HG03095 (cell line): ENCODE data around the gene PCDHGB4.
"Not testable (repeated sequence)": the region's sequence is repeated elsewhere in the genome, so short reads cannot be mapped to it uniquely, and the experiment has no call there.

Source experiments
- ATAC-seq: cut with Tn5 transposase; IDR thresholded peaks from one replicate; pipeline ENCODE4 v1.9.1; 2021; ENCODE audit warnings: moderate library complexity; ENCODE audit not compliant: unreplicated experiment

PCDHGB4 gene

DNA sequence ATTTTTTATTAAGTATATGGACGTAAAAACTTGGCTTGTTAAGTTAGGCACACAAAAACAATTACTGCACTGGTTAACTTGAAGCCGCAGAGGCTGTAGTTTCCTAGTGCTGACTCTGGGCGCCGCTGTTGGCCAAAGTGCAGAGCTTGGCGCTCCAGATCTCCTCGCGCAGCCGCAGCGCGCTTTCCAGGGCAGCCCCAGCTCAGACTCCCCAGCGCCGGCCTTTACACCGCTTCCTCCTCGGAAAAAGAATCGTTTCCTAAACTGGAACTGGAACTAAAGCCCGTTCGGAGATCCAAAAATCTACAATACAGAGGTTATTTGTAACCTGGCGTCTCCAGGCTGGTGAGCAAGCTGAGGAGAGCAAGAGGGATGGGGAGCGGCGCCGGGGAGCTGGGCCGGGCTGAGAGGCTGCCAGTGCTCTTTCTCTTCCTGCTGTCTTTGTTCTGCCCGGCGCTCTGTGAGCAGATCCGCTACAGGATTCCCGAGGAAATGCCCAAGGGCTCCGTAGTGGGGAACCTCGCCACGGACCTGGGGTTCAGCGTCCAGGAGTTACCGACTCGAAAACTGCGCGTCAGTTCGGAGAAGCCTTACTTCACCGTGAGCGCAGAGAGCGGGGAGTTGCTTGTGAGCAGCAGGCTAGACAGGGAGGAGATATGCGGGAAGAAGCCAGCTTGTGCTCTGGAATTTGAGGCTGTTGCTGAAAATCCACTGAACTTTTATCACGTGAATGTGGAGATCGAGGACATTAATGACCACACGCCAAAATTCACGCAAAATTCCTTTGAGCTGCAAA lies 10.5 kb downstream of the PCDHGB4 start, which contains the start of gene PCDHGB5:
PCDHGB5 (plus strand) TSS at position 192 of the 796 bp plus-strand sequence; CDS start at position 373, 181 bp downstream.
- peak; percentile 91 for ATAC-seq

DNA sequence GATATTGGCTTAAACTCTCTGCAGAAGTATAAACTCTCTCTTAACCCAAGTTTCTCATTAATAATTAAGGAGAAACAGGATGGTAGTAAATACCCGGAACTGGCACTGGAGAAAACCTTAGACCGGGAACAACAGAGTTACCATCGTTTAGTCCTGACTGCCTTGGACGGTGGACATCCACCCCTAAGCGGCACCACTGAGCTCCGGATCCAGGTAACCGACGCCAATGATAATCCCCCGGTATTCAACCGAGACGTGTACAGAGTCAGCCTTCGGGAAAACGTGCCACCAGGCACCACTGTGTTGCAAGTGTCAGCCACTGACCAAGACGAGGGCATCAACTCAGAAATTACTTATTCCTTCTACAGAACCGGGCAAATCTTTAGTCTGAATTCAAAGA lies 11.1 kb downstream of the PCDHGB4 start:
- ATAC-seq, result no peak

DNA sequence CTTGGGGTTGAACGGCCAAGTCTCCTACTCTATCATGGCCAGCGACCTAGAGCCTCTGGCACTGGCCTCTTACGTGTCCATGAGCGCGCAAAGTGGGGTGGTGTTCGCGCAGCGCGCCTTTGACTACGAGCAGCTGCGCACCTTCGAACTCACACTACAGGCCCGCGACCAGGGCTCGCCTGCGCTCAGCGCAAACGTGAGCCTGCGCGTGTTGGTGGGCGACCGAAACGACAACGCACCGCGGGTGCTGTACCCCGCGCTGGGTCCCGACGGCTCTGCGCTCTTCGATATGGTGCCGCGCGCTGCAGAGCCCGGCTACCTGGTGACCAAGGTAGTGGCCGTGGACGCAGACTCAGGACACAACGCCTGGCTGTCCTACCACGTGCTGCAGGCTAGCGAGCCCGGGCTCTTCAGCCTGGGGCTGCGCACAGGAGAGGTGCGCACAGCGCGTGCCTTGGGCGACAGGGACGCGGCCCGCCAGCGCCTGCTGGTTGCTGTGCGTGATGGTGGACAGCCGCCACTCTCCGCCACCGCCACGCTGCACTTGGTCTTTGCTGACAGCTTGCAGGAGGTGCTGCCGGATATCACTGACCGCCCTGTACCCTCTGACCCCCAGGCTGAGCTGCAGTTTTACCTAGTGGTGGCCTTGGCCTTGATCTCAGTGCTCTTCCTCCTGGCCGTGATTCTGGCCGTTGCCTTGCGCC lies 12.2 kb downstream of the PCDHGB4 start:
- ATAC-seq, result no peak

DNA sequence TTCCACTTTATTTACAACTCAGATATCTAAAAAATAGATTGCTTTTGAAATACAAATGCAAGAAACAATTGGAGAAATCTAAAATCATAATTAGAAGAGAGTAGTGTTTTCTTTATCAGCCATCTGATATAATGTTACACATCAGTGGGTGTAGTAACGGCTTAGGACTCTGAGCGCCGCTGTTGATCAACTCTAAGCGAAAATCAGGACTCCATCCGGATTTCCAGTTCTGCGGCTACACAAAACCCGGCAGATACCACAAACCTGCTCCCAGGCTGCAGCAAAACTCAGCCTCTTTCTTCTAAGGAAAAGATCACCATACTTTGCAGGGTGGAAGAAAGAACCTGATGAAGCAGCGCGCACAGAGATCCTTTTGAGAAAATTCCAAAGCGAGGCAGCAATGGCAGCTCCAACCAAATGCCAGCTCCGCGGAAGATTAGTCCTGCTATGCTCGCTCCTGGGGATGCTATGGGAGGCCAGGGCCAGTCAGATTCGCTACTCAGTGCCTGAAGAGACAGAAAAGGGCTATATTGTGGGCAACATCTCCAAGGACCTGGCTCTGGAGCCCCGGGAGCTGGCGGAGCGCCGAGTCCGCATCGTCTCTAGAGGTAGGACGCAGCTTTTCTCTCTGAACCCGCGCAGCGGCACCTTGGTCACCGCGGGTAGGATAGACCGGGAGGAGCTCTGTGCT lies 15.2 kb downstream of the PCDHGB4 start, which contains the start of gene PCDHGA9:
PCDHGA9 (plus strand) TSS at position 226 of the 691 bp plus-strand sequence; CDS start at position 401, 175 bp downstream.
- ATAC-seq, result no peak

DNA sequence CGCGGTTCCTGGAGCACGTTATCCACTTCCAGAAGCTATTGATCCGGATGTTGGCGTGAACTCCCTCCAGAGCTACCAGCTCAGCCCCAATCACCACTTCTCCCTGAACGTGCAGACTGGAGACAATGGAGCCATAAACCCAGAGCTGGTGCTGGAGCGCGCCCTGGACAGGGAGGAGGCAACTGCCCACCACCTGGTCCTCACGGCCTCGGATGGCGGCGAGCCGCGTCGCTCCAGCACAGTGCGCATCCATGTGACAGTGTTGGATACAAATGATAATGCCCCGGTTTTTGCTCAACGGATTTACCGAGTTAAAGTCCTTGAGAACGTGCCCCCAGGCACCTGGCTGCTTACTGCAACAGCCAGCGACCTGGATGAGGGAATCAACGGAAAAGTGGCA lies 15.9 kb downstream of the PCDHGB4 start:
- ATAC-seq, result no peak

DNA sequence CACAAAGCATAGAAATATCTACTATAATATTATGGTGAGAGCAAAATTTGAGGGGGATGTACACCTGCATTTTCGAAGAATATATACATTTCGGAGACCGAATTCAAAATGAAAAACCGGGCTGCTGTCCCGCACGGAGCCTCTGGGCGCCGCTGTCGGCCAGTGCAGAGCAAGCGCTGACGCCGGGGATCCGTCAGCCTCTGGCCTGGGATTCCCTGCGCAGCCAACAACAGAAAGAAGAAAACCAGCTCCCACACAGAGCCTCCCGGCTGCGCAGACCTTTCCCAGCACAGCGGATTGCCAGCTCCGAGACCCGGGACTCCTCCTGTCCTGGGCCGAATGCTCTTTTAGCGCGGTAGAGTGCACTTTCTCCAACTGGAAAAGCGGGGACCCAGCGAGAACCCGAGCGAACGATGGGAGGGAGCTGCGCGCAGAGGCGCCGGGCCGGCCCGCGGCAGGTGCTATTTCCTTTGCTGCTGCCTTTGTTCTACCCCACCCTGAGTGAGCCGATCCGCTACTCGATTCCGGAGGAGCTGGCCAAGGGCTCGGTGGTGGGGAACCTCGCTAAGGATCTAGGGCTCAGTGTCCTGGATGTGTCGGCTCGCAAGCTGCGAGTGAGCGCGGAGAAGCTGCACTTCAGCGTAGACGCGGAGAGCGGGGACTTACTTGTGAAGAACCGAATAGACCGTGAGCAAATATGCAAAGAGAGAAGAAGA lies 20.4 kb downstream of the PCDHGB4 start, which contains the start of gene PCDHGB6:
PCDHGB6 (plus strand) TSS at position 232 of the 716 bp plus-strand sequence; CDS start at position 414, 182 bp downstream.
- ATAC-seq, result peak; percentile 68

DNA sequence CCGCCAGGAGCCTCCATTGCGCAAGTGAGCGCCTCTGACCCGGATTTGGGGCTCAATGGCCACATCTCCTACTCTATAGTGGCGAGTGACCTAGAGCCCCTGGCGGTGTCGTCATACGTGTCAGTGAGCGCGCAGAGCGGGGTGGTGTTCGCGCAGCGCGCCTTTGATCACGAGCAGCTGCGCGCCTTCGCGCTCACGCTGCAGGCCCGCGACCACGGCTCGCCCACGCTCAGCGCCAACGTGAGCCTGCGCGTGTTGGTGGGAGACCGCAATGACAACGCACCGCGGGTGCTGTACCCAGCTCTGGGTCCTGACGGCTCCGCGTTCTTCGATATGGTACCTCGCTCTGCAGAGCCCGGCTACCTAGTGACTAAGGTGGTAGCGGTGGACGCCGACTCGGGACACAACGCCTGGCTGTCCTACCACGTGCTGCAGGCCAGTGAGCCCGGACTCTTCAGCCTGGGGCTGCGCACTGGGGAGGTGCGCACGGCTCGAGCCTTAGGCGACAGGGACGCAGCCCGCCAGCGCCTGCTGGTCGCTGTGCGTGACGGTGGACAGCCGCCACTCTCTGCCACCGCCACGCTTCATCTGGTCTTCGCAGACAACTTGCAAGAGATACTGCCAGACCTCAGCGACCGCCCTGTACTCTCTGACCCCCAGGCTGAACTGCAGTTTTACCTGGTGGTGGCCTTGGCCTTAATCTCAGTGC lies 22.3 kb downstream of the PCDHGB4 start:
- ATAC-seq, result no peak

DNA sequence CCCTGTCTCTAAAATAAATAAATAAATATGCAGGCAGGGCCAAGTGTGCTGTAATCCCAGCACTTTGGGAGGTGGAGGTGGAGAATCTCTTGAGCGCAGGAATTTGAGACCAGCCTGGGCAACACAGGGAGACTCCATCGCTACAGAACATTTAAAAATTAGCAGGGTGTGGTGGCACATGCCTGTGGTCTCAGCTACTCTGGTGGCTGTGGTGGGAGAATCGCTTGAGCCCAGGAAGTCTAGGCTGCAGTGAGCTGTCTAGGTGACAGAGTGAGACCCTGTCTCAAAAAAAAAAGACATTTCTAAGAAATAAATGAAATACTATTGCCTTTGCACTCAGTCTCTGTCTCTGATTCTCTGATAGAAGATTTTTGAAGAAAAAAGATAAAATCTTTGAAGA lies 24.1 kb downstream of the PCDHGB4 start:
- ATAC-seq, result no peak

DNA sequence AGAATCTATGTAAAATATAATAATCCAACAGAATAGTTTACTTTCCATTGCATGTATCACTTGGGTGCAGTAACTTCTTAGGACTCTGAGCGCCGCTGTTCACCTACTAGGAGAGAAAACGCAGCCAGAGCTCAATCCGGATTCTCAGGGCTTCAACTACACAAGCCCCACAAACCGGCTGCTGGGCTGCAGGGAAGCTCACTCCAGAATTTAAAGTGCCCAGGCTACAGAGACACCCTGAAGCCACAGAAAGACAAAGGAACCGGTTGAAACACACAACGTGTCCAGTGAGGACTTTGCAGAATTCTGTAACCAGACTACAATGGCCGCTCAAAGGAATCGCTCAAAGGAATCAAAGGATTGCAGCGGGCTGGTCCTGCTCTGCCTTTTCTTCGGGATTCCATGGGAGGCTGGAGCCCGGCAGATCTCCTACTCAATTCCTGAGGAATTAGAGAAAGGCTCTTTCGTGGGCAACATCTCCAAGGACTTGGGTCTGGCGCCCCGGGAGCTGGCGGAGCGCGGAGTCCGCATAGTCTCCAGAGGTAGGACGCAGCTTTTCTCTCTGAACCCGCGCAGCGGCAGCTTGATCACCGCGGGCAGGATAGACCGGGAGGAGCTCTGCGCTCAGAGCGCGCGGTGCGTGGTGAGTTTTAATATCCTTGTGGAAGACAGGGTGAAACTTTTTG lies 25.5 kb downstream of the PCDHGB4 start, which contains the start of gene PCDHGA10:
PCDHGA10 (plus strand) TSS at position 134 of the 686 bp plus-strand sequence; CDS start at position 323, 189 bp downstream.
- peak; percentile 63 for ATAC-seq

DNA sequence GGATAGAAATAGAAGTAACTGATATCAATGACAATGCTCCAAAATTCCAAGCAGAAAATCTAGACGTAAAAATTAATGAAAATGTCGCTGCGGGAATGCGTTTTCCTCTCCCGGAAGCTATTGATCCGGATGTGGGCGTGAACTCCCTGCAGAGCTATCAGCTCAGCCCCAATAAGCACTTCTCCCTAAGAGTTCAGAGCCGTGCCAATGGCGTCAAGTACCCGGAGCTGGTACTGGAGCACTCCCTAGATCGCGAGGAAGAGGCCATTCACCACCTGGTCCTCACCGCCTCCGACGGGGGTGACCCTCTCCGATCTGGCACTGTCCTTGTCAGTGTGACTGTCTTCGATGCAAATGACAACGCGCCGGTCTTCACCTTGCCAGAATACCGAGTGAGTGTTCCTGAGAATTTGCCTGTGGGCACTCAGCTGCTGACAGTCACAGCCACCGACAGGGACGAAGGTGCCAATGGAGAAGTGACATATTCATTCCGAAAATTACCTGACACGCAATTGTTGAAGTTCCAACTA lies 26.1 kb downstream of the PCDHGB4 start:
- no peak for ATAC-seq

DNA sequence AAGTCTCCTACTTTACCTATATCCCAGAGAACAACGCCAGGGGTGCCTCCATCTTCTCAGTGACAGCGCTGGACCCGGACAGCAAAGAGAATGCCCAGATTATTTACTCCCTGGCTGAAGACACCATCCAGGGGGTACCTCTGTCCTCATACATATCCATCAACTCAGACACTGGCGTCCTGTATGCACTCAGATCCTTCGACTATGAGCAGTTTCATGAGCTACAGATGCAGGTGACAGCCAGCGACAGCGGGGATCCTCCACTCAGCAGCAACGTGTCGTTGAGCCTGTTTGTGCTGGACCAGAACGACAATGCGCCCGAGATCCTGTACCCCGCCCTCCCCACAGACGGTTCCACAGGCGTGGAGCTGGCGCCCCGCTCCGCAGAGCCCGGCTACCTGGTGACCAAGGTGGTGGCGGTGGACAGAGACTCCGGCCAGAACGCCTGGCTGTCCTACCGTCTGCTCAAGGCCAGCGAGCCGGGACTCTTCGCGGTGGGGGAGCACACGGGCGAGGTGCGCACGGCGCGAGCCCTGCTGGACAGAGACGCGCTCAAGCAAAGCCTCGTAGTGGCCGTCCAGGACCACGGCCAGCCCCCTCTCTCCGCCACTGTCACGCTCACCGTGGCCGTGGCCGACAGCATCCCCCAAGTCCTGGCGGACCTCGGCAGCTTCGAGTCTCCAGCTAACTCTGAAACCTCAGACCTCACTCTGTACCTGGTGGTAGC lies 27.2 kb downstream of the PCDHGB4 start:
- ATAC-seq, result not testable (repeated sequence)

DNA sequence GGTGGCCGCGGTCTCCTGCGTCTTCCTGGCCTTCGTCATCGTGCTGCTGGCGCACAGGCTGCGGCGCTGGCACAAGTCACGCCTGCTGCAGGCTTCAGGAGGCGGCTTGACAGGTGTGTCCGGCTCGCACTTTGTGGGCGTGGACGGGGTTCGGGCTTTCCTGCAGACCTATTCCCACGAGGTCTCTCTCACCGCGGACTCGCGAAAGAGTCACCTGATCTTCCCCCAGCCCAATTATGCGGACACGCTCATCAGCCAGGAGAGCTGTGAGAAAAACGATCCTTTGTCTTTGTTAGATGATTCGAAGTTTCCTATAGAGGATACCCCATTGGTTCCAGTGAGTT lies 27.7 kb downstream of the PCDHGB4 start:
- ATAC-seq, result not testable (repeated sequence)

DNA sequence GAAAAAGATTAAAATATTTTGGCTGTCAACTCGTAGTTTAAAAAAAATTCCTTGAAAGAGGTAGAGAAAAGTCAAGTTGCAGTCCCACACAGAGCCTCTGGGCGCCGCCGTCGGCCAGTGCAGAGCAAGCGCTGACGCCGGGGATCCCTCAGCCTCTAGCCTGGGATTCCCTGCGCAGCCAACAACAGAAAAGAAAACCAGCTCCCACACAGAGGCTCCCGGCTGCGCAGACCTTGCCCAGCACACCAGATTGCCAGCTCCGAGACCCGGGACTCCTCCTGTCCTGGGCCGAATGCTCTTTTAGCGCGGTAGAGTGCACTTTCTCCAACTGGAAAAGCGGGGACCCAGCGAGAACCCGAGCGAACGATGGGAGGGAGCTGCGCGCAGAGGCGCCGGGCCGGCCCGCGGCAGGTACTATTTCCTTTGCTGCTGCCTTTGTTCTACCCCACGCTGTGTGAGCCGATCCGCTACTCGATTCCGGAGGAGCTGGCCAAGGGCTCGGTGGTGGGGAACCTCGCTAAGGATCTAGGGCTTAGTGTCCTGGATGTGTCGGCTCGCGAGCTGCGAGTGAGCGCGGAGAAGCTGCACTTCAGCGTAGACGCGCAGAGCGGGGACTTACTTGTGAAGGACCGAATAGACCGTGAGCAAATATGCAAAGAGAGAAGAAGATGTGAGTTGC lies 30.1 kb downstream of the PCDHGB4 start, which contains the start of gene PCDHGB7:
PCDHGB7 (plus strand) TSS at position 184 of the 679 bp plus-strand sequence; CDS start at position 367, 183 bp downstream.
- peak; percentile 71 for ATAC-seq

DNA sequence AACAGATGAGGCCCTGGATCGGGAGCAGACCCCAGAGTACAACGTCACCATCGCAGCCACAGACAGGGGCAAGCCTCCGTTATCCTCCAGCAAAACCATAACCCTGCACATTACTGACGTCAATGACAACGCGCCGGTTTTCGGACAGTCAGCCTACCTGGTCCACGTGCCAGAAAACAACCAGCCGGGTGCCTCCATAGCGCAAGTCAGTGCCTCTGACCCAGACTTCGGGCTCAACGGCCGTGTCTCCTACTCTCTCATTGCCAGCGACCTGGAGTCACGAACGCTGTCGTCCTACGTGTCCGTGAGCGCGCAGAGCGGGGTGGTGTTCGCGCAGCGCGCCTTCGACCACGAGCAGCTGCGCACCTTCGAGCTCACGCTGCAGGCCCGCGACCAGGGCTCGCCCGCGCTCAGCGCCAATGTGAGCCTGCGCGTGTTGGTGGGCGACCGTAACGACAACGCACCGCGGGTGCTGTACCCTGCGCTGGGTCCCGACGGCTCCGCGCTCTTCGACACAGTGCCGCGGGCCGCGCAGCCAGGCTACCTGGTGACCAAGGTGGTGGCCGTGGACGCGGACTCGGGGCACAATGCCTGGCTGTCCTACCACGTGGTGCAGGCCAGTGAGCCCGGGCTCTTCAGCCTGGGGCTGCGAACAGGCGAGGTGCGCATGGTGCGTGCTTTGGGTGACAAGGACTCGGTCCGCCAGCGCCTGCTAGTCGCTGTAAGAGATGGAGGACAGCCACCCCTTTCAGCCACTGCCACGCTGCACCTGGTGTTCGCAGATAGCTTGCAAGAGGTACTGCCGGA lies 31.8 kb downstream of the PCDHGB4 start:
- no peak for ATAC-seq

DNA sequence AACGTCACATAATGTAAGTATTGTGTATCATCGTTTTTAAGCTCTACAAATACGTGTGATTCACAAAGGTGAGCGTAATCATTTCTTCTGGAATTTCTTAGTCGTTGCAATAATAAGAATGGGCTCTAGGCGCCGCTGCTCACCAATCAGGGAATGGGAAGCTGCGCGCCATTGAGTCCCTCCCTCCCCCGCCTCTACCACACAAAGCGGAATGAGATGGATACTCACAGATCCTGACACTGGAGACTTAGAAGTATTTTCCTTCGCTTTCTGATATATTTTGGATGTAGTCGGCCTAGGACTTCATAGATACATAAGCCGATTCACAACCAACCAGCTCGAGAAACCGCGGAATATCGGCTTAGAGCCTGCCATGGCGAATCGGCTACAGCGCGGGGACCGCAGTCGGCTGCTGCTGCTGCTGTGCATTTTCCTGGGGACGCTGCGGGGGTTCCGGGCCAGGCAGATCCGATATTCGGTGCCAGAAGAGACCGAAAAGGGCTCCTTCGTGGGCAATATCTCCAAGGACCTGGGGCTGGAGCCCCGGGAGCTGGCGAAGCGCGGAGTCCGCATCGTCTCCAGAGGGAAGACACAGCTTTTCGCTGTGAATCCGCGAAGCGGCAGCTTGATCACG lies 33.5 kb downstream of the PCDHGB4 start, which contains the start of gene PCDHGA11:
PCDHGA11 (plus strand) TSS at position 197 of the 634 bp plus-strand sequence; CDS start at position 374, 177 bp downstream.
- ATAC-seq, result no peak

DNA sequence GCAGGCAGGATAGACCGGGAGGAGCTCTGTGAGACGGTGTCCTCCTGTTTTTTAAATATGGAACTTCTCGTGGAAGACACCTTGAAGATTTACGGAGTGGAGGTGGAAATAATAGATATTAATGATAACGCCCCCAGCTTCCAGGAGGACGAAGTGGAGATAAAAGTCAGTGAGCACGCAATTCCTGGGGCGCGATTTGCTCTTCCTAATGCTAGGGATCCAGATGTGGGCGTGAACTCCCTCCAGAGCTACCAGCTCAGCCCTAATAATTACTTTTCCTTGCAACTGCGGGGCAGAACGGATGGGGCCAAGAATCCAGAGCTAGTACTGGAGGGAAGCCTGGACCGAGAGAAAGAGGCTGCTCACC lies 34.0 kb downstream of the PCDHGB4 start:
- no peak for ATAC-seq
